Measurements from ENCODE around the gene GPR152.

The GPR152 gene

DNA sequence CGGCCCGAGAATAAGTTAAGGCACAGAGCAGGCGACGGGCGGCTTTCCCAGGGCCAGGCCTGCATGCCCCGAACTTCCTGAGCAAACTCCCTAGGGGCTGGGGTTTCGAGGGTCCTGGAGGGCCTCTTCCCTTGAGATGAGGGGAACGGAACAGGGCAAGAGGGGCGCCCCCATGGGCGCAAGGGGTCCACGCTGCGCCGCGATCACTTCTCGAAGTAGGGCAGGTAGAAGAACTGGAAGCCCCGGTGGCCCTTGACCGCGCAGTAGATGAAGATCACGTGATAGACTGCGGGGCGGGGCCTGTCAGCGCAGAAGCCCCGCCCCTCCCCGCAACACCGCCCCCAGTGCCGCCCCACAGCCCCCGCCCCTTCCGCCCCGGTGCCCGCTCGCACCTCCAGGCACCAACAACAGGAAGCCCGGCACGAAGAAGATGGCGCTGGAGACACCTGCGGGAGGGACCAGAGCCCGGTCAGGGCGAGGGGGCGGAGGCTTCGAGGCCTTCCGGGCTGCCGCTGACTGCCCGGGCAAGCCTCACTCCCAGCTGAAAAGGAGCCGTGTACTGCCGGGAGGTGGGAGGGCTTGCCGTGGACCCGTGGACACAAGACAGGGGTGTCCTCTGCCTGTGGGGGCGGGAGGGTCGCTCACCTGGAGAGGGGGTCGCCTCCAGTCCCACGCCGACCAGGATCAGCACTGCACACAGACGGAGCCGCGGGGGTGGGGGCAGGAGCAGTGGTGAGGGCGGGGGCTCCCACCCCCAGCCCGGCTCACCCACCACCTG is 12.1 kb upstream of the GPR152 start:
- DNase-seq = peak; percentile 90

GRCh38 chr11:67463680-67464410 is 11.3 kb upstream of the GPR152 start:
- no peak for DNase-seq

DNA sequence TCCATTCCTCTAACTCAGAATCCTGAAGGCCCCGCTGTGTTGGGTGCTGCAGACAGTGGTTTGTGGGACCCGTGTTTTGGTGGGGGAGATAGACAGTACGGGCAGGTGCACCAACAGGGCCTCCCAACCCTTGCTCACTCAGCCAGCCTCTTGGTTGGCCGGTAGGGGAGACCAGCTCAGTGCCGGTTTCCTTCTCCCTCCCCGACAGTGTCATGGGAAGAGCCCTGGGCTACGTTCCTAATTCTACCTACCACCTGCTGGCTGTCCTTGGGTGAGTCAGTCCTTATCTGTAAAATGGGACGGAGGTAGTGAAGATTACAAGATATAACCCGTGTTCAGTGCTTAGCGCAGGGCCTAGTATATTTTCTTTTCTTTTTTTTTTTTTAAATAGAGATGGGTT is 10.7 kb upstream of the GPR152 start:
- DNase-seq = no peak

DNA sequence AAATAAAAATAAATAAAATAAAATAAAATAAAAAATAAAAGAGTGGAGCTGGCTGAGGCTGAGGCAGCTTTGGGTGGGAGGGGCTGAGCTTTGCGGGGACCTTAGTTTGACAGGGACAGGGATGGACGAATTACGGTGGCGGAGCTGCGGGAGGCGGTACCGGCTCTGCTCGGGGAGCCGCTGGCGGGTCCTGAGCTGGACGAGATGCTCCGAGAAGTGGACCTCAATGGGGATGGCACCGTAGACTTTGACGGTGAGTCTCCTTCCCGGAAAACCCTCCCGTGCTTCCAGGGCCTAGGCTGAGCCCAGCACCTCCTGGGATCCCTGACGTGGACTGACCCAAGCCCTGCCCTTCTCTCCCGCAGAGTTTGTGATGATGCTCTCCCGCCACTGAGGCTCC is 5.7 kb upstream of the GPR152 start:
- DNase-seq = no peak

DNA sequence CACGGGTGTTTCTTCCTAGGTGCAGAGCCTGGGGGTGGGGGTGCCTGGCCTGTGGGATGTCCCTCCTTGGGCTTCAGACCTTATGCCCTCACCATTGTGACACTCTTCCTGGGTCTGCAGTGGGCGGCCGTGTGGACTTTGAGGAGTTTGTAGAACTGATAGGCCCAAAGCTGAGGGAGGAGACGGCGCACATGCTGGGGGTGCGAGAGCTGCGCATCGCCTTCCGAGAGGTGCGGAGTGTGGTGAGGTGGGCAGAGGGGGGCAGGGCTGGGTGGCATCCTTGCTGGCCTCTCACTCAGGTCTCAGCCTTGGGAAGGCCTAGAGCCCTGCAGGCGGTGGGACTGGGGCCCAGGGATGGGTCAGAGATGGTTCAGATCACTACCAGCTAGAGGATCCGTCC is 4.9 kb upstream of the GPR152 start:
- DNase-seq = no peak

- no peak for DNase-seq
These were observed 3.7 kb upstream of the GPR152 start for GRCh38 chr11:67456068-67456705.

DNA sequence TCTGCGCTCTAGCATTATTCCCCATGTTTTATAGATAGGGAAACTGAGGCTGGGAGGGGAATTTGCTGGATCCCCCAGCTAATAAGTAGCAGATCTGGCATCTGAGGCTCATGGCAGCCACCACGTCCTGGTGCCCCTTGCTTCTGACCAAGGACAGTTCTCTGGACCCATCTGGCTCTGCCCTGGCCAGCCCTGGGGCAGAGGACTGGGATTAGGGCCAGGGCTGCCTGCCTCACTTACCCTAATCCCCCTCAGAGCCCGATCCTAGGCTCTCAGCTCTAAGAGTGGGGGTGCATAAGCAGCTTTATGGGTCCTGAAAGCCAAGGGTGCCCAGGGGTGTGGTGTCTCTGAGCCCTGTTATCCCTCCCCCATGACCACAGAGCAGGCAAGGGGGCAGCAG is 2.5 kb upstream of the GPR152 start, which contains the start of gene CABP4:
CABP4 (plus strand) TSS at position 301 of the 400 bp plus-strand sequence; CDS start at position 371, 70 bp downstream.
- DNase-seq = no peak

GRCh38 chr11:67453816-67454732 is 1.5 kb upstream of the GPR152 start:
- DNase-seq = peak; percentile 18

DNA sequence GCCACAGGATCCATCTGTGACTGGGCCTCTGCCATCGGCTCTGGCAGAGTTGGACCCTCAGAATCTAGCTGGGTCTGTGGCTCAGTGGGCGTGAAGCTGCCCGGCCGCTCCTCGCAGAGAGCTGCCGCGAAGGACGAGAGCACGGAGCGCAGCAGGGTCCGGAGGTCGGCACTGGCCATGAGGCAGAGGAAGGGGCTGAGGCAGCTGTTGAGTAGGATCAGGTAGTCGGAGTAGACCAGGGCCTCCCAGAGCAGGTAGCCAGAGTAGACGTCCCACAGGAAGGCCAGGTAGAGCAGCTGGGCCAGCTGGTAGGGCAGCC is 912 bp downstream of the GPR152 start:
- DNase-seq = no peak

DNA sequence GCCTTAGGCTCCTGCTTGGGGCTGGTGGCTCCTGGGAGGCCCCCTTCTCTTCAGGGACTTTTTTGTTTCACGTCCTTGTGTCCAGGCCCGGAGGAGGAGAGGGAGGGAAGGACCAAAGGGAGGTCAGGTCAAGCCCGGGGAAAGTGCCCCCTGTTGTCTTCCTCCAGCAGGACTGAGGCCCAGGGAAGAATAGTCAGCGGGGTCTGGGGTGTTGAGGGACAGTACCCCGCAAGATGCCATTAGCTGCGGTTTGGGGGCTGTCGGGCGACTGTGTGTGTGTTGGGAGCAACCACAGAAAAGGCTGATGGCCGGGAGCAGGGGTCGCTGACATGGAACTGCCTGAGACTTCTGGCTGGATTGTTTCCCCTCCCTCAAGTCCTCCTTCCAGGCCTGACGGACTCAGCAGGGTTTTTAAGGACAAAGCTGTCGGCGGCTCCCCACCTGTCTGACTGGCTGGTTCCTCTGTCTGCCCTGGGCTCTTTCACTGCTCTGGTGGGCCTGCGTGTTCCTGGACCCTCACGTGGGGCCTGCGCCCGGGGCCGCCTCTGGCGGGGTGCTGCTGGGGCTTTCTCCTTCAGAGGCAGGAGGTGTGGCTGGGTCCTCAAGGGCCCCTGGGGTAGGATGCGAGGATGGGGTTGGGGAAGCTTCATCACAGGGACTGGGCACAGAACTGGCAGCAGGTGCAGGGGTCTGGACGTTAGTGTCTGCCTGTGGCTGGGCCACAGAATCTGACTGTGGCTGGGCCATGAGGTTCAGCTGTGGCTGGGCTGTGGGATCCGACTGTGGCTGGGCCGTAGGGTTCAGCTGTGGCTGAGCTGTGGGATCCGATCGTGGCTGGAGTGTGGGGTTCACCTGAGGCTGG is 1.5 kb downstream of the GPR152 start:
- no peak for DNase-seq

DNA sequence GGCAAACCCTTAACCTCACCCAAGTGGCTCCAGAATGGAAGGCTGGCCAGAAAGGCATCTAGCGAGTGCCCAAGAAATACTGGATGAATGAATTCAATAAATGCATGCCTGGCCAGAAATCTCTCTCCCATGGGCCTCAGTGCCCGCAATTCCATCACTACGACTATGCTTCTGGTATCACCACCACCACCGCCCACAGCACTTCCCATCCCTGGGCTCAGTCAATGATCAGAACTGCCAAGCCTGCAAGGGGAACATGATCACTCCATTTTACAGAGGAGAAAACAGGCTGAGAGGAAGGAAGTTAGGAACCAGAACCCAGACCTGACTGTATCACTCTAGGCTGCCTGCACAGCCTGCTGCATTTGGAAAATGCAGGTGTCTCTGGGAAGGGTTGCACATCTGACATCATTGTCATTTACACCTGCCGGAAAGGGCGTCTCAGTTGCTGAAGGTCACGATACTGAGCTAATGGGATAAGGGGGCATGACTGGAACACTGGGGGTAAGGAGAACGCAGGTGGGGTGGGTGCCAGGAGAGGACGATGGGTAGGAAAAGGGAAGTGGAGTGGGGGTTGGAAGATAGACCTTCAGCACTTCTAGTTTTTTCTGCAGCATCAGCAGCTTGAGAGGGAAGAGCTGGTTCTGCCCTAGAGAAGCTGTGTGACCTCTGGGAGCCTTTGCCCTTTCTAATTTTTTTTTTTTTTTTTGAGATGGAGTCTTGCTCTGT is 3.2 kb downstream of the GPR152 start:
- DNase-seq = no peak

DNA sequence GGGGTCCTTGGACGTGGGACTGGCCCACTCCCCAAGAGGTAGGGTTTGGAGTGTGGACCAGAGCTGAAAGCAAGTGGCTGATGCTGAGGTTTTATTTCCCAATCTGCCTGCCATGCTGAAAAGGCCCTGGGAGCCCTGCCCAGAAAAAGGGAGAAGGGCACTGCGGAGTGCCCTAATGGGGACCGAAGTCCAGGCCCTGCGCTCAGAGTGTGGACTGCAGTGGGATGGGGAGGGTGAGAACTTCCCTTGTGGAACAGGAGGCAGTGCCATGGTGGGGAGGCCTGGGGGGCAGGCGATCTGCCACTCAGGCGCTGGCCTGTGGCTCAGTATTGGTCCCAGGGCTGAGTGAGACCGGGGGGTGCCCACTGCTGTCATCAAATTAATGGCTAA is 4.3 kb downstream of the GPR152 start:
- DNase-seq = no peak

- no peak for DNase-seq
These were observed 7.0 kb downstream of the GPR152 start for GRCh38 chr11:67445515-67445914.

DNA sequence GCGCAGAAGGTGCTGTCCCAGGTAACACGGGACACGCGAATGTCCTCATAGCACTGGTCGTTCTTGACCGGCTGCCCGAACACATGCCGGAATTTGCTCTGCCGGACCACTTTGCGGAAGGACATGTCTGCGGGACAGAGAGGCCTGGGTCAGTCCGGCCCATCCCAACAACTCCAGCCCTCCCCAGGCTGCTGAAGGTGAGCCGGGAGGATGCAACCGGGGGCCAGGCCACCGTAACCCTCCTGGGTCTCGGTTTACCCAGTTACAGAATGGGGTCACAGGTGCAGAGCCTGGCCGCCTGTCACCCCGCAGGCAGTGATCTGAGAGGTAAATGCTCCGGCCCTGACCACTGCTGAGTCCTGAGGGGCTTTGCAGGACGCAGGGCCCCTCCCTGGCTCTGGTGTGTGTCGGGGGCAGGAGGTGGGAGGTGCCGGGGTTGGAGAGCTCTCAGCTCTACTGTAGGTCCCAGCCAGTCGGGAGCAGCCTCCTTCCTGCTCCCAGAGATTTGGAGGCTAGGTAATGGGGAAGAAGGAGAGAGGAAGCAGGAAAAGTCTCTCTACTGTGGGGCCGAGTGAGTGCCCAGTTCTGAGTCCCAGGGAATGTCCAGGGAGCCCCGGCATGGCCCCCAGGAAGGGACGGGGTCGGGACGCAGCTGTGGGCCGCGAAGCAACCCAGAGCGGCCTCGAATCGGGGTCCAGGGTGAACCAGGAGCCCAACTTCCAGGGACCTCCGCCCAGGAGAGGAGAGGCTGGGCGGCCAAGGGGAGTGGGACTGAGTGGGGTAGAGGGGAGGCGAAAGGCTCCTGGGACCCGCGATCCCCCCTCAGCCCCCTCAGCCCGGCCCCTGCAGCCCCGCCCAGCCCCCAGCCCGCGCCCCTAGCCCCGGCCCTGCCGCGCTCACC is 9.8 kb downstream of the GPR152 start:
- no peak for DNase-seq

DNA sequence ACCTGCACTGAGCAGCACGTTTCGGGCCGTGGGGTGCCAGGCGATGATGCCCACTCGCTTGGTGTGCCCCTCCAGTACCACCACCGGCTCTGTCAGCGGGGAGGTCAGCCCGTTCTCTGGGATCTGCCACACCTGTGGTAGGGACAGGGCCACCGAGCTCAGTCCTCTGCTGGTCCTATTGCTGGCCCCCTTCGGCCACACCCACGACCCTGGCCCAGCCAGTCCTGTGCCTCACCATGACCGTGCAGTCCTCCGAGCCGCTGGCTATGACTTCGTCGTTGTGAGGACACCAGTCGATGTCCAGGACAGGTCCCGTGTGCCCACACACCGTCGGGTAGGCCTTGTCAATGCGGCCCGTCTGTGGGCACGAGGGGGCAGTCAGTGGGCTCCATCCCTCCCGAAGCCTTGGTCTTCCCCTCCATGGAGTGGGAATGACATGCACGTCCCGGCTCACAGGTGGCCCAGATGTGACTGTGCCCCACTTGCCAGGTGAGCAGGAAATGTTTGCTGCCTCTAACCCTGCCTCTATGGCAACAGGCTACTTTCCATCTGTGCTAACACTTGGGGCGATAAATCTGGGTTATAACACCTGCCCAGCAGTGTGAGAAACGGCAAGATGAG is 10.7 kb downstream of the GPR152 start:
- DNase-seq = no peak

- DNase-seq = no peak
These were observed 11.4 kb downstream of the GPR152 start for GRCh38 chr11:67441098-67441563.

GRCh38 chr11:67440229-67441097 is 12.1 kb downstream of the GPR152 start:
- DNase-seq = no peak
